Fibroblast of mammary gland (primary cell): Measurements from ENCODE around the gene CTNND2.

Experiments used
- DNase-seq: peaks from one replicate; pipeline ENCODE4 v3.0.0-alpha.2; 2010; ENCODE audit warnings: low read depth
- H3K4me3 ChIP-seq: 2 replicates; pipeline ENCODE4 v1.5.1; 2011; ENCODE audit warnings: low read depth, mild to moderate bottlenecking, low read length, moderate library complexity; ENCODE audit not compliant: control insufficient read depth
- TF ChIP-seq, protein P1 (sequence below): conservative IDR thresholded peaks from 2 replicates; pipeline ENCODE4 v1.5.1; 2011; ENCODE audit warnings: low read depth, low read length, inconsistent platforms; ENCODE audit not compliant: control insufficient read depth, insufficient read depth

The CTNND2 gene

DNA sequence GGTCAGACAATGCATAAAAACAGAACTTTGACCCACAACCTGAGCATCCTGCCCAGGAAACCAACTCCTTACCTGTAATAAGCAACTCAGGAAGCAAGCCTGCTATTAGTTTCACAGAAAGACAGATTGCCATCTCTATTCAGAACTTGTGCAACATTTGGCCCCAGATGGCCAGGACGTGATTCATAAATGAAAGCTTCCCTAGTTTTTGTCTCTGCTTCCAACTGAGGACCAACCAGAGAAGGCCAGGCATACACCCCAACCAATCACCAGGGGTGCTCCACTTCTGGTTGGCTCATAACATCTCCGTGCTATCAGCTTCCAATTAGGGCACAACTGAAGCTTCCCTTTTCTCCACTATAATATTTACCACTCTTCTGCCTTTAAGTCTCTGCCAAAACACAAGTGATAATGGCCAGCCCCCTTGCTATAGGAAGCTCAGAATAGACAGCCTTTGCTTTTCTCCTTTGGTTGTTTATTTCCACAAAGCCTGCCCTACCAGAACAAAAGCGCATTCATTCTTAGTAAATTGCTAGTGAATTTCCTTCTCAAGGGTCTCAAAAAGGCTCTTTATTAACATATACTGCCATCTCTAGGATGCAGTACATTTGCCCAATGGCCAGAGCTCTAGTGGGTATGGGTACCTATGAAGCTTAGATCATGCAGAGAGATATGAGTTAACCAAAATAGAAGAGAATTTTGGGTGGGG, 853.5 kb downstream of the CTNND2 start:
- H3K4me3 ChIP-seq = no peak overlapping the region
- peak; percentile 40 for DNase-seq
- TF ChIP-seq, protein P1, sequence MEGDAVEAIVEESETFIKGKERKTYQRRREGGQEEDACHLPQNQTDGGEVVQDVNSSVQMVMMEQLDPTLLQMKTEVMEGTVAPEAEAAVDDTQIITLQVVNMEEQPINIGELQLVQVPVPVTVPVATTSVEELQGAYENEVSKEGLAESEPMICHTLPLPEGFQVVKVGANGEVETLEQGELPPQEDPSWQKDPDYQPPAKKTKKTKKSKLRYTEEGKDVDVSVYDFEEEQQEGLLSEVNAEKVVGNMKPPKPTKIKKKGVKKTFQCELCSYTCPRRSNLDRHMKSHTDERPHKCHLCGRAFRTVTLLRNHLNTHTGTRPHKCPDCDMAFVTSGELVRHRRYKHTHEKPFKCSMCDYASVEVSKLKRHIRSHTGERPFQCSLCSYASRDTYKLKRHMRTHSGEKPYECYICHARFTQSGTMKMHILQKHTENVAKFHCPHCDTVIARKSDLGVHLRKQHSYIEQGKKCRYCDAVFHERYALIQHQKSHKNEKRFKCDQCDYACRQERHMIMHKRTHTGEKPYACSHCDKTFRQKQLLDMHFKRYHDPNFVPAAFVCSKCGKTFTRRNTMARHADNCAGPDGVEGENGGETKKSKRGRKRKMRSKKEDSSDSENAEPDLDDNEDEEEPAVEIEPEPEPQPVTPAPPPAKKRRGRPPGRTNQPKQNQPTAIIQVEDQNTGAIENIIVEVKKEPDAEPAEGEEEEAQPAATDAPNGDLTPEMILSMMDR = no peak

DNA sequence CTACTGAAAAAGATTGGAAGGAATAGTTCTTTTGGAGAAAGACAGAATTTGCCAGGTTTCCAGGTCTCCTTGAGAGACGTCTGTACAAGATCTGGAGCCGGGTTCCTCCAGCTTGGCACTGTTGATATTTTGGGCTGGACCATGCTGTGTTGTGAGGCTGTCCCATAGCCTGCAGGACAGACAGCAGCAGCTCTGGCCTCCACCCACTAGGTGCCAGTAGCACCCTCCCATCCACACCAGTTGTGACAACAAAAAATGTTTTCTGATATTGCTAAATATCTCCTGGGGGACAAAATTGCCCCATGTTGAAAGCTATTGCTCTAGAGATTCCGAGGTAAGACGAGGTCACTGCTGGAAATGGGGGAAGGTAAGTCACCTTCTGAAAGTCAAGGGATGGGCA, 855.5 kb downstream of the CTNND2 start:
- no peak for DNase-seq
- TF ChIP-seq, protein P1 = peak; percentile 9
- H3K4me3 ChIP-seq = no peak overlapping the region

DNA sequence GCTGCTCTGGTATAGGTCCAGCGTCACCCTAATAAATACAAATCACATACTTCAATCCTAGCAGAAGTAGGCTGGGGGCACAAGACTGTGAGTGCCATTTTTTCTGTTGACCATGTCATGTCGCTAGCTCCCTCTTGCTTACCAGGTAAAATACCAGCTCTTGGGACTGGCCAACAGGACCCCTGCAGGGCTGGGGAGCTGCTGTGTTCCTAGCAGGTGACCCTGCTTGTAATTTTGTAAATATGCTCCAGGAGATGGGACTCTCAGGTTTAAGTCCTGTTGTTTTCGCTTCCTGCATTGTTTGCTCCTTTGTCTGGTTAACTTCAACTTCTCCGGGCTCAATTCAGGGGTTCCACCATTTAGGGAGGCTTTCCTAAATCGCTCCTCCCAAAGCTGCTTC, 856.6 kb downstream of the CTNND2 start:
- TF ChIP-seq, protein P1 = no peak
- no peak overlapping the region for H3K4me3 ChIP-seq
- DNase-seq = no peak

DNA sequence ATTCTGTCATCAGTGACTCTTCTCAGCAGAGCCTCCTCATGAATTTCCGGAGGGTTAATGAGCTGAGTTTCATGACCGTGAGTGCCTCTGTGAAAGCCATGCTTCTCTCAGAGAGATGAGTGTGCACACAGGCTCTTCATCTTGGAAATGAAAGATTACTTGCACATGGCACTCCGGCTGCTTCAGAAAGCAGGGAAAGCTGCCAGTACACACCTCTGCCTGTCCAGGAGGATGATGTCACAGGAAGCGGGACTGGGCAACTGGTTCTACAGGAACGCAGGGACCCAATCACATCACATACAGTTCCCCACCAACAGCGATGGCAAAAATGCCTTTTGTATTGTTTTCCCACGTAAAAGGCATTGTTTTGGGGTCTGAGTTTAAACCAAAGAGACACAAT, 857.2 kb downstream of the CTNND2 start:
- TF ChIP-seq, protein P1 = no peak
- no peak for DNase-seq

DNA sequence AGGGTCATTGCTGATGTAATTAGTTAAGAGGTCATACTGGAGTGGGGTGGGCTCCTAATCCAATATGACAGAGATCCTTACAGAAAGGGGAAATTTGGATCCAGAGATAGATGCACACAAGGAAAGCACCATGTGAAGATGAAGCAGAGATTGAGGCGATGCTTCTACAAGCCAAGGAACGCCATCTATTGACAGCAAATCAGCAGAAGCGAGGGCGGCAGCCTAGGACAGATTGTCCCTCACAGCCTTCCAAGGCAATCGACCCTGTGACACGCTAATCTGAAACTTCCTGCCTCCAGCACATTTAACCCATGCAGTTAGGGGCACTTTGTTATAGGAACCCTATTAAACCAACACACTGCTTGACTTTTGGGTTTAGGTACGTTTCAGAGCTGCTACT, 858.1 kb downstream of the CTNND2 start:
- TF ChIP-seq, protein P1 = no peak
- DNase-seq = peak; percentile 6
- no peak overlapping the region for H3K4me3 ChIP-seq

More for the DNA sequence above, 857.2 kb downstream of the CTNND2 start:
- H3K4me3 ChIP-seq = no peak overlapping the region

DNA sequence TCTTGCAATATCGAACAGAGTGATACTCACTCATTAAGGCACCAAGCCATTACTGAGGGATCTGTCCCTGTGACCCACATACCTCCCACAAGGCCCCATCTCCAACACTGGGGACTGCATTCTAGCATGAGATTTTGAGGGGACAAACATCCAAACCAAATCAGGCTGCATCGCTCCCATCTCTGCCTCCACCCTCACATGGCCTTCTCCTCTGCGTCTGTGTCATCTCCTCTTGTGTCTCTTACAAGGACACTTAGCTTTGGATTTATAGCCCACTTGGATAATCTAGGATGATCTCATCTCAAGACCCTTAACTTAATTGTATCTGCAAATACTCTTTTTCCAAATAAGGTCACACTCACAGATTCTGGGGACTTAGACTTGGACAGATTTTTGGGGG, 858.8 kb downstream of the CTNND2 start:
- TF ChIP-seq, protein P1 = no peak

DNA sequence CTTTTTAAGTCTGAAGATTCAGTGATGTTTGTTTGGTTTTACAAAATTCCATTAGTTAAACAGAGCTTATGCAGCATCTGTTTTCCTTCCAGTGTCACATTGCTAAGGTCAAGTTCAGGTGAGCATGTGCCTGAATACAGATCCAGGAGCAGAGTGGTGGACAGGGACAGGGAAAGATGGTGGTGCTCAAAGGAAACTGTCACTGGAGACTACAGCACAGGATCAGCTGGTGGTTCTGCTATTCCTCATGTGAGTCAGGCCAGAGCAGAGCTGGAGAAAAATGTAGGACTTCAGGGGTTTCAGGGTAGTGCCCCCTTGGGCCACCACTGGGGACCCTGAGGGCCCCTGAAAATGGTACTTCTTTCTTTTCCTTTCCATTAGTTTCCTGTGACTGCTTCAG, 859.7 kb downstream of the CTNND2 start:
- no peak overlapping the region for H3K4me3 ChIP-seq
- DNase-seq = no peak
- TF ChIP-seq, protein P1 = no peak

More for the DNA sequence above, 858.8 kb downstream of the CTNND2 start:
- DNase-seq = no peak
- H3K4me3 ChIP-seq = no peak overlapping the region
